Measurements from ENCODE around the gene PCDHGA4. TPM values are rescaled to one million over a fixed set of nuclear protein-coding genes. Genes with fewer than 3 reads are reported as not detected.

Gene PCDHGA4
- total and polyA plus RNA-seq, 2 of the 13 experiments (the other 11 are each of a cell fraction or from before 2014, with no cell fraction given): 0.49 to 0.58 TPM

DNA sequence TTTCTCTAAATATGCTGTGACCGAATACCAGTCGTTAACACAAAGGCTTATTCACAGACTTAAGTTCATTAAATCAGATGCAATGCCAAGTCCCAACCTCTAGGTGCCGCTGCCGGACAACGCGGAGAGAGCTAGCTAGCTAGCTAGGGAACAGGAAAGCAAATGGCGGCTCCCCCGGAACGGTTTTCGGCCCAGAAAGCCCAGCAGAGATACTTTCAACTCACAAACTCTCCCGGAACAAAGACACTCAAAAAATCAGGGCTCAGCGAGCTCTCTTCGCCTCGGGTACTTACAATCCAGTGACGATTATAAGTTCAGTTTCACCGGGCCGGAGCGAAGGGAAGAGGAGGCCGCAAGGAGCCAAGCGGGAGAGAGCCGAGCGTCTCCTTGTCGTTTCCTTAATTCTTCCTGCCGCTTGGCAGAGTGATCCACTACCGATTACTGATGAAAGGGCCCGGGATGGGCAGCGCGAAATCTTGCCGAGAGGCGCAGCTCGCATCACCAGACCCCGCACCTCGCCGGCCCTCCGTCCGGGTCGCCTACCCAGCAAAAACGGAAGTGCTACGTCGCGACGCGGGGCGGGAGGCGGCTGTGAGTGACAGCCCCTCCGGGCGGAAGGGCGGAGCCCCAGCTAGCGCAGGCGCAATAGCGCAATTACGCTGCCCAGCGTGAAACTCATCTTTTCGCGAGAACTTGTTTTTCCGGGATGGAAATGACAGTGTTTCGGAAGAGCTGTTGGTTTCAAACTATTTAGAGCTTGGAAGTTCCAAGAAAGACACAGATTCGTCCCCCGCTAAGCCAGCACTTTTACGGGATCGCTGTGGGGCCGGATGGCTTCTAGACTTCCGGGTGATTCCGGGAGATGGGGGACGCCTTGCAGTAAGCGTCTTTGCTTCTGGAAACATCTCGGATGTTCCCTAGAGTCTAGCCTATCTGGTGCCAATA lies 34.3 kb upstream of the PCDHGA4 start, which contains the start of gene TAF7 (continued):
- TF ChIP-seq, protein P1, sequence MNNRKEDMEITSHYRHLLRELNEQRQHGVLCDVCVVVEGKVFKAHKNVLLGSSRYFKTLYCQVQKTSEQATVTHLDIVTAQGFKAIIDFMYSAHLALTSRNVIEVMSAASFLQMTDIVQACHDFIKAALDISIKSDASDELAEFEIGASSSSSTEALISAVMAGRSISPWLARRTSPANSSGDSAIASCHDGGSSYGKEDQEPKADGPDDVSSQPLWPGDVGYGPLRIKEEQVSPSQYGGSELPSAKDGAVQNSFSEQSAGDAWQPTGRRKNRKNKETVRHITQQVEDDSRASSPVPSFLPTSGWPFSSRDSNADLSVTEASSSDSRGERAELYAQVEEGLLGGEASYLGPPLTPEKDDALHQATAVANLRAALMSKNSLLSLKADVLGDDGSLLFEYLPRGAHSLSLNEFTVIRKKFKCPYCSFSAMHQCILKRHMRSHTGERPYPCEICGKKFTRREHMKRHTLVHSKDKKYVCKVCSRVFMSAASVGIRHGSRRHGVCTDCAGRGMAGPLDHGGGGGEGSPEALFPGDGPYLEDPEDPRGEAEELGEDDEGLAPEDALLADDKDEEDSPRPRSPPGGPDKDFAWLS (CRISPR knock-in tag; IDR thresholded peaks at IDR 0.05; ENCODE audit: borderline replicate concordance): no peak
- TF ChIP-seq, protein P2, sequence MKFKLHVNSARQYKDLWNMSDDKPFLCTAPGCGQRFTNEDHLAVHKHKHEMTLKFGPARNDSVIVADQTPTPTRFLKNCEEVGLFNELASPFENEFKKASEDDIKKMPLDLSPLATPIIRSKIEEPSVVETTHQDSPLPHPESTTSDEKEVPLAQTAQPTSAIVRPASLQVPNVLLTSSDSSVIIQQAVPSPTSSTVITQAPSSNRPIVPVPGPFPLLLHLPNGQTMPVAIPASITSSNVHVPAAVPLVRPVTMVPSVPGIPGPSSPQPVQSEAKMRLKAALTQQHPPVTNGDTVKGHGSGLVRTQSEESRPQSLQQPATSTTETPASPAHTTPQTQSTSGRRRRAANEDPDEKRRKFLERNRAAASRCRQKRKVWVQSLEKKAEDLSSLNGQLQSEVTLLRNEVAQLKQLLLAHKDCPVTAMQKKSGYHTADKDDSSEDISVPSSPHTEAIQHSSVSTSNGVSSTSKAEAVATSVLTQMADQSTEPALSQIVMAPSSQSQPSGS (CRISPR knock-in tag; IDR thresholded peaks at IDR 0.05): no peak
- TF ChIP-seq IRX3 (CRISPR knock-in tag; IDR thresholded peaks at IDR 0.05; ENCODE audit: borderline replicate concordance, low read depth): peak; percentile 83; the same call in 1 of the 2 replicates
- peak; percentile 71 for TF ChIP-seq ZNF331 (CRISPR knock-in tag; IDR thresholded peaks at IDR 0.05)
- TF ChIP-seq ZNF260 (CRISPR knock-in tag; IDR thresholded peaks at IDR 0.05; ENCODE audit: borderline replicate concordance, low read depth): no peak
- TF ChIP-seq CCDC6 (CRISPR knock-in tag; IDR thresholded peaks at IDR 0.05): no peak; the same call in 1 of the 2 replicates
- 0 out of 2 replicates have a peak, but pooled peaks have one; percentile 13 for TF ChIP-seq RXRB (CRISPR knock-in tag; IDR thresholded peaks at IDR 0.05; ENCODE audit: borderline replicate concordance)
- TF ChIP-seq, protein P3, sequence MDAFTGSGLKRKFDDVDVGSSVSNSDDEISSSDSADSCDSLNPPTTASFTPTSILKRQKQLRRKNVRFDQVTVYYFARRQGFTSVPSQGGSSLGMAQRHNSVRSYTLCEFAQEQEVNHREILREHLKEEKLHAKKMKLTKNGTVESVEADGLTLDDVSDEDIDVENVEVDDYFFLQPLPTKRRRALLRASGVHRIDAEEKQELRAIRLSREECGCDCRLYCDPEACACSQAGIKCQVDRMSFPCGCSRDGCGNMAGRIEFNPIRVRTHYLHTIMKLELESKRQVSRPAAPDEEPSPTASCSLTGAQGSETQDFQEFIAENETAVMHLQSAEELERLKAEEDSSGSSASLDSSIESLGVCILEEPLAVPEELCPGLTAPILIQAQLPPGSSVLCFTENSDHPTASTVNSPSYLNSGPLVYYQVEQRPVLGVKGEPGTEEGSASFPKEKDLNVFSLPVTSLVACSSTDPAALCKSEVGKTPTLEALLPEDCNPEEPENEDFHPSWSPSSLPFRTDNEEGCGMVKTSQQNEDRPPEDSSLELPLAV (CRISPR knock-in tag; conservative IDR thresholded peaks at IDR 0.05; ENCODE audit: low read depth): no peak
- TF ChIP-seq CHCHD3 (CRISPR knock-in tag; IDR thresholded peaks at IDR 0.05): 0 out of 2 replicates have a peak, but pooled peaks have one; percentile 22
- peak; percentile 94 for TF ChIP-seq ZNF224 (CRISPR knock-in tag; IDR thresholded peaks at IDR 0.05)
- TF ChIP-seq CBFB (CRISPR knock-in tag; IDR thresholded peaks at IDR 0.05): no peak
- TF ChIP-seq ZNF530 (CRISPR knock-in tag; IDR thresholded peaks at IDR 0.05; ENCODE audit: low read depth): no peak
- no peak for TF ChIP-seq ADNP (CRISPR knock-in tag; IDR thresholded peaks at IDR 0.05)
- TF ChIP-seq, protein P4, sequence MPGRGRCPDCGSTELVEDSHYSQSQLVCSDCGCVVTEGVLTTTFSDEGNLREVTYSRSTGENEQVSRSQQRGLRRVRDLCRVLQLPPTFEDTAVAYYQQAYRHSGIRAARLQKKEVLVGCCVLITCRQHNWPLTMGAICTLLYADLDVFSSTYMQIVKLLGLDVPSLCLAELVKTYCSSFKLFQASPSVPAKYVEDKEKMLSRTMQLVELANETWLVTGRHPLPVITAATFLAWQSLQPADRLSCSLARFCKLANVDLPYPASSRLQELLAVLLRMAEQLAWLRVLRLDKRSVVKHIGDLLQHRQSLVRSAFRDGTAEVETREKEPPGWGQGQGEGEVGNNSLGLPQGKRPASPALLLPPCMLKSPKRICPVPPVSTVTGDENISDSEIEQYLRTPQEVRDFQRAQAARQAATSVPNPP (CRISPR knock-in tag; IDR thresholded peaks at IDR 0.05): peak; percentile 51; the same call in 1 of the 2 replicates
- TF ChIP-seq, protein P5, sequence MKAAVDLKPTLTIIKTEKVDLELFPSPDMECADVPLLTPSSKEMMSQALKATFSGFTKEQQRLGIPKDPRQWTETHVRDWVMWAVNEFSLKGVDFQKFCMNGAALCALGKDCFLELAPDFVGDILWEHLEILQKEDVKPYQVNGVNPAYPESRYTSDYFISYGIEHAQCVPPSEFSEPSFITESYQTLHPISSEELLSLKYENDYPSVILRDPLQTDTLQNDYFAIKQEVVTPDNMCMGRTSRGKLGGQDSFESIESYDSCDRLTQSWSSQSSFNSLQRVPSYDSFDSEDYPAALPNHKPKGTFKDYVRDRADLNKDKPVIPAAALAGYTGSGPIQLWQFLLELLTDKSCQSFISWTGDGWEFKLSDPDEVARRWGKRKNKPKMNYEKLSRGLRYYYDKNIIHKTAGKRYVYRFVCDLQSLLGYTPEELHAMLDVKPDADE (CRISPR knock-in tag; IDR thresholded peaks at IDR 0.05): no peak
- TF ChIP-seq SMC3 (IDR thresholded peaks at IDR 0.05; ENCODE audit: low read length): no peak
- TF ChIP-seq ZNF558 (CRISPR knock-in tag; IDR thresholded peaks at IDR 0.05; ENCODE audit: borderline replicate concordance): peak; percentile 78; the same call in 1 of the 2 replicates
- TF ChIP-seq ELF1 (CRISPR knock-in tag; IDR thresholded peaks at IDR 0.05): peak; percentile 95
- 0 out of 2 replicates have a peak, but pooled peaks have one; percentile 39 for TF ChIP-seq ZNF891 (CRISPR knock-in tag; IDR thresholded peaks at IDR 0.05)
- TF ChIP-seq, protein P6, sequence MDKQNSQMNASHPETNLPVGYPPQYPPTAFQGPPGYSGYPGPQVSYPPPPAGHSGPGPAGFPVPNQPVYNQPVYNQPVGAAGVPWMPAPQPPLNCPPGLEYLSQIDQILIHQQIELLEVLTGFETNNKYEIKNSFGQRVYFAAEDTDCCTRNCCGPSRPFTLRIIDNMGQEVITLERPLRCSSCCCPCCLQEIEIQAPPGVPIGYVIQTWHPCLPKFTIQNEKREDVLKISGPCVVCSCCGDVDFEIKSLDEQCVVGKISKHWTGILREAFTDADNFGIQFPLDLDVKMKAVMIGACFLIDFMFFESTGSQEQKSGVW (CRISPR knock-in tag; IDR thresholded peaks at IDR 0.05; ENCODE audit: borderline replicate concordance): peak; percentile 75; the same call in 1 of the 2 replicates

All from HepG2 (cell line).